GF-D8 (cell line): ENCODE results near the gene GTF2I.
A peak's percentile ranks its signal among the peaks of the same experiment; 100 is the strongest.
"Not testable (repeated sequence)": the region's sequence is repeated elsewhere in the genome, so short reads cannot be mapped to it uniquely, and the experiment has no call there.

Experiments used
- DNase-seq: peaks from one replicate; lab custom pipeline; 2025; lab: John Stamatoyannopoulos, UW

The GTF2I gene

GRCh38 chr7:74656837-74657691 is 454 bp upstream of the GTF2I start:
- DNase-seq: peak; percentile 97

DNA sequence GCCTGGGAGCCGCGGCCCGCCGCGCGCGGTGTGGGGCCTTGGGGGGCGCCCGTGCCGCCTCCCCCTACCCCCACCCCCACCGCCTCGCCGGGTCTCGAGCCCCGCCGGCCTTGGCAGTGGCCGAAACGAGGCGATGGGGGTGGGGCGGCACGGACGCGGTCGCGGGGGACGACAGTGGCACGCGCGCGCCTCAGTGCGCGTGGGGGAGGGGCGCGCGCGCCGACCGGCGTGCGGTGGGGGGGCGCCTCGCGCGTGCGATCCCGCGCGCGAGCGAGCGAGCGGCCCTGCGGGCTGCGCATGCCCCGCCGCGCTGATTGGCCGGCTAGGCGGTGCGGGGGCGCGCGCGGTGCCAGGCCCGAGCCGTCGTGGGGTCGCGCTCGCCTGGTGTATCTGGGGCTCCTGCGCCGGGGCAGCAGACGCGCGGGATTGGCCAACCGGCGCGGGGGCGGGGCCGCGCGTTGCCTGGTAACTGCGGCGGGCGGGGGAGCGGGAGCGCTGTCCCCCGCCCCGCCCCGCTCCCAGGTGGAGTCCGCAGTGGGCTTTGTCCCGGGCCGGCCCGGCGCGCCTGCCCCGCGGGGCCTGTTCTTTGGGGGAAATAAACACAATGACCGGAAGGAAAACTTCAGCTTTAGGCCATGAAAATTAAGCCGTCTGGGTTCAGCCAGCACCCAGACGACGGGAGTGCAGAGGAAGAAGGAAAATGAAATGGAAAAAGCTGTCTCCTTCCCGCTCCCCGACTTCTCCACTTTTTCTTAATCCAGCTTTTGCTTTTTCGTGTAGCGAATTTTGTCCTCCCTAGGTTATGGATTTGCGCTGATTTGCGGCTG is 873 bp downstream of the GTF2I start:
- peak; percentile 85 for DNase-seq

DNA sequence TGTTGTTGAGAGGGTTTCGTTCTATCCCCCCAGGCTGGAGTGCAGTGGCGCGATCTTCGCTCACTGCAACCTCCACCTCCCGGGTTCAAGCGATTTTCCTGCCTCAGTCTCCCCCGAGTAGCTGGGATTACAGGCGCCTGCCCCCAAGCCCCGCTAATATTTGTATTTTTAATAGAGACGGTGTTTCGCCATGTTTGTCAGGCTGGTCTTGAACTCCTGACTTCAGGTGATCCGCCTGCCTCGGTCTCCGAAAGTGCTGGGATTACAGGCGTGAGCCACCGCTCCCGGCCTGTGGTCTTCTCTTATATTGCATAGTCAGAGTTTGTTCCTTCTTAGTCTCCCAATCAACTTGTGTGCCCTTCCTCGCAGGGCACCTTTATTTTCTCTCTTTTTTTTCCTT is 2.7 kb downstream of the GTF2I start:
- DNase-seq: peak; percentile 28

- not testable (repeated sequence) for DNase-seq
Measured at GRCh38 chr7:74661836-74662794, 4.6 kb downstream of the GTF2I start.

- no peak for DNase-seq
Measured at GRCh38 chr7:74665296-74665938, 7.9 kb downstream of the GTF2I start.

DNA sequence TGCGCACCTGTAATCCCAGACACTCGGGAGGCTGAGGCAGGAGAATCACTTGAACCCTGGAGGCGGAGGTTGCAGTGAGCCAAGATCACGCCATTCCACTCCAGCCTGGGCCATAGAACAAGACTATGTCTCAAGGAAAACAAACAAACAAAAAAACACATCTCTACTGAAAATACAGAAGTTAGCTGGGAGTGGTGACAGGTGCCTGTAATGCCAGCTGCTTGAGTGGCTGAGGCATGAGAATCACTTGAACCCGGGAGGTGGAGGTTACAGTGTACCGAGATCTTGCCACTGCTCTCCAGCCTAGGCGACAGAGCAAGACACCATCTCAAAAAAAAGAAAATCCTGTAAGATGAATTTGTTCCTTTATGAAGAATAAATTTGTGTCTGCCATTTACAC is 9.5 kb downstream of the GTF2I start:
- DNase-seq: not testable (repeated sequence)

- DNase-seq: not testable (repeated sequence)
Measured at GRCh38 chr7:74667520-74667919, 10.0 kb downstream of the GTF2I start.

GRCh38 chr7:74671602-74672001 is 14.1 kb downstream of the GTF2I start:
- DNase-seq: no peak

GRCh38 chr7:74672343-74672915 is 14.9 kb downstream of the GTF2I start:
- no peak for DNase-seq

- no peak for DNase-seq
Measured at GRCh38 chr7:74674166-74674565, 16.6 kb downstream of the GTF2I start.

GRCh38 chr7:74682829-74683228 is 25.3 kb downstream of the GTF2I start:
- no peak for DNase-seq

DNA sequence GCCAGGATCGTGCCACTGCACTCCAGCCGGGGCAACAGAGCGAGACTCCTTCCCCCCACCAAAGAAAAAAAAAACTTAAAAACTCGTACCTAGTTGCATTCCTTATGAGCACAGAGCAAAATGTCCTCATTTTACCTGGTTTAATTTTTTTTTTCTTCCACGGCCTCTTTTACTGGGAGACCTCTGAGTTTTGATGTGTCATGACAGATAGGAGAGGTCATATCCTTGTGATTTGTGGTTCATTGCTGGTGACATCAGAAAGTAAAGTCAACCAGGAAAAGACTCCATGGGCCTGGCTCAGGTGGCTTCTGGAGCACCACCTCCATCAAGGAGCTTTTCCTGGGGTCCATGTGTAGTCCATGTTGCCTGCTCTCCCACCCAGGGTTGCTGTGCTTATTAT is 26.3 kb downstream of the GTF2I start:
- no peak for DNase-seq

DNA sequence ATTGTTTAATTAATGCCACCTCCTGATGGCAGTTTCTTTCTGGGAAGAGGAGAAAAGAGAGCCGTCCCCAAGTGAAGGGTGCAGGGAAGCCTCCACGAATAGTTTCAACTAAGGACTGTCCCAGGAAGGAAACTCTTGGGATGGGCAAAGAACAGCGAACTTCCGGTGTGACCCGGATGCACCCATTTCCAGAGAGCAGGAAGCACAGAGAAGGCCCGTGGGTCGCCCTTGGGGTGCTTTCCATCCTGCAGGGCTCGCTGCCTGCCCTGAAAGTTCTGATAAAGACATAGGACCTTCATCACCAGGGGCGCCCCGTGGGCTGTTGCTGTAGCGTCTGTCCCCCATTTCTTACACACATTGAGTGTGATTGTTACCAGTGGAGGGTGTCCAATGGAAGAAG is 27.0 kb downstream of the GTF2I start:
- no peak for DNase-seq

DNA sequence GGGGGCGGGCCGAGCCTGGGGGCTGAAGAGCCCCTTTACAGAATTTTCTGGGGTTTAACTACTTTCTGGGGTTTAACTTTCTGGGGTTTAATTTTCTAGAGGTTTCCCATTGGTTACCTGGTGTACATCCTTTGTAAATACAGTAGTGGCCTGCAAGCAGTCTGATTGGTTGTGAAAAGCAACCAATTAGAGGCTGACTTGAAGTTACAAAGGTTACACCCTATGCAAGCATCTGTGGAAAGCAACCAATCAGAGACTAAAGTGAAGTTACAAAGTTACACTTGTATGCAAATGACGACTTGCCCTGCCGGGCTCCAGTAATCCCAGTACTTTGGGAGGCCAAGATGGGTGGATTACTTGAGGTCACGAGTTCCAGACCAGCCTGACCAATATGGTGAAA is 27.4 kb downstream of the GTF2I start:
- DNase-seq: no peak

- DNase-seq: no peak
Measured at GRCh38 chr7:74690474-74690873, 33.0 kb downstream of the GTF2I start.

DNA sequence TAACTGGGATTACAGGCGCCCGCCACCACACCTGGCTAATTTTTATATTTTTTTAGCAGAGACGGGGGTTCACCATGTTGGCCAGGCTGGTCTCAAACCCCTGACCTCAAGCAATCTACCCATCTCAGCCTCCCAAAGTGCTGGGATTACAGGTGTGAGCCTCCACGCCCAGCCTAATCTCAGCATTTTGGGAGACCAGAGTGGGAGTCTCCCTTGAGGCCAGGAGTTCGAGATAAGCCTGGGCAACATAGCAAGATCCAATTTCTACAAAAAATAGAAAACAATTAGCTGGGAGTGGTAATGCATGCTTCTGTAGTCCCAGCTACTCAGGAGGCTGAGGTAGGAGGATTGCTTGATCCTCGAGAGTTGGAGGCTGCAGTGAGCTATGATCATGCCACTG is 46.9 kb downstream of the GTF2I start:
- not testable (repeated sequence) for DNase-seq

DNA sequence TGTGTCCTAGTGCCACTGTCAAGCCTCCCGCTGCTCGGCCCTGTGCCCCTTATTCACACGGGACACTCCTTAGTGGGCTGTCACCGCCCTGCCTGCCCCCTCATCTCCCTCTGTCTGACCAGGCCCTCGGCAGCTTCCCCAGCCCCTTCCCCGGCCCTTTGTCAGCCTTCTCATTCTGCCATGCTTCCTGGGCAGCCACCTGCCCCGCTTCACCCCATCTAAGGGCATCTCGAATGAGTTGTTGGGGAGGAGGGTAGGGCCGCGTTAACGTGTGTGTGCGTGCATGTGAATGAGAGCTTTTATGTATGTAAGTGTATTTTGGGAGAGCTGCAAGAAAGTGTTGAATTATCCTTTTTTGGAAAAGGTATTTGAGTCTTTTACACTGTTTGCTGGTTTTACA is 49.7 kb downstream of the GTF2I start:
- DNase-seq: no peak

DNA sequence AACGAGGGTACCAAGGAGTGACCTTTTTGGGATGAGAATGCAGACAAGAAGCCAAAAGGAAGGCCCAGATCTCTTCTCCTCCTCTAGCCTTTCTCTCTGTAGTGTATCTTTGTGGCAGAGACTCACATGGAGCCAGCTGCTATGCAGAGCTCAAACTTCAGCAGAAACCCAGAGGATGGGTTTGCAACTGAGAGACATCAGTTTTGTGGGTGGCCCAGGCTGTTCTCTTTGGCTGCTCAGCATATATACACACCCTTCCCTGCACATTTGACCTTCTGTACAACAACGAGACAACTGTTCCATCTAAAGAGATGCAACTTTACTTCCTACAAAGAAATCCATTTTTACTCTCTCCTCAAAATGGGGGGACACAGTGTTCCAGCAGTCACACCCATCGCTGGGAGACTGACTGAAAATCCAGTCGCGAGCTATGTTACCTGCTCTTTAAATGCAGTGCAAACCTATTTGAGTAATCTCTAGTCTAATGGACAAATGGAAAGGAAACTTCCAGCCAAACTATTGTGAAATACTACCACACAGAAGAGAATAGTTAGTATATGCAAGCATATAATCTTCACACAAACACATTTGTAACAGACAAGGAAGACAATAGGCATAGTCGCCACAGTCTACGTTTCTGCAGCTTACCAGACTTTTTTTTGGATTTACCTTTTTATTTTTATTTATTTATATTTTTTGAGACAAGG is 51.2 kb downstream of the GTF2I start:
- no peak for DNase-seq

DNA sequence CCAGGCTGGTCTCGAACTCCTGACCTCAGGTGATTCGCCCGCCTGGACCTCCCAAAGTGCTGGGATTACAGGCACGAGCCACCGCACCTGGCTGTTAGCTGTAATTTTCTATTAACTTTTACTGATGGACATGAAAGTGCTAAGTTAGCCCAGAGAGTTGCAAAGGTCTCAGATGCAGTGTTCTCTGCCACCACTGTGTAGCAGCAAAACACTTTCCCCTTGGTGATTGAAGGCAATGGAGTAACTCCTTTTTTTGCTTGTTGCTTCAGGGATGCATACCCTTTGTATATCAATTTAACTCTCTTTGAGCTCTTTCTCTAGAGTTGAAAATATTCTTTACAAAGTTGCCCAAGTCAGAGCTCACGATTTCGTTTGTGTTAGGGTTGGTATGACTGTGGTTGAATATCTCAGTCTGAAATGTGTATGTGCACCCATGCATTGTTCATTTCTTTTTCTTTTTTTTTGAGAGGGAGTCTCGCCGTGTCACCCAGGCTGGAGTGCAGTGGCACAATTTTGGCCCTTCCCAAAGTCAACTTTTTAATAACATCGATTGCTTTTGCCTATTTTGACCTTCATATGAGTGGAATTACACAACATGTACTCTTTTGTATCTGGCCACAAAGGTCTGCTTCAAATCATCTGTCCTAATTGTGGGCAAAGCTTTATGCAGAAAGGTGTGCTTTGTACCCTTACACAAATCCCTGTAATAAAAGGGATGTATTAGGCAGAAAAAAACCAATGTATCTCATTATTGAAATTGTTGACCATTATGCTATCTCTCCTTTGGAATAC is 52.6 kb downstream of the GTF2I start:
- no peak for DNase-seq

- no peak for DNase-seq
Measured at GRCh38 chr7:74713567-74713966, 56.0 kb downstream of the GTF2I start.
